Small intestine (tissue), 7 donors: ENCODE results near the gene GRM8. TPM values are rescaled to one million over a fixed set of nuclear protein-coding genes. Genes with fewer than 3 reads are reported as not detected.

ENCODE experiments used
- DNase-seq, 2 donors: peaks; one replicate each; pipeline versions ENCODE4 v3.0.0 to v3.0.0-alpha.2; 2013
- FAIRE-seq: peaks from 2 replicates; lab custom pipeline; 2012; peaks lifted over from hg19 to GRCh38; lab: Jason Lieb, UNC
- H3K27ac ChIP-seq, 3 donors: one replicate each; pipeline ENCODE4 v1.5.1; 2013; ENCODE audit warnings: low read length in 2 of 3, mild to moderate bottlenecking in 2 of 3, control low read depth in 1 of 3, inconsistent platforms in 1 of 3, low read depth in 1 of 3, moderate library complexity in 1 of 3
- H3K27me3 ChIP-seq, 3 donors: one replicate each; pipeline ENCODE4 v1.6.1; 2013; ENCODE audit warnings: low read length in 3 of 3, inconsistent platforms in 1 of 3; ENCODE audit not compliant: control insufficient read depth in 3 of 3, insufficient read depth in 3 of 3
- H3K36me3 ChIP-seq, 3 donors: one replicate each; pipeline ENCODE4 v1.6.1; 2013; ENCODE audit warnings: low read length in 3 of 3, inconsistent platforms in 1 of 3, low read depth in 1 of 3, mild to moderate bottlenecking in 1 of 3, moderate library complexity in 1 of 3; ENCODE audit not compliant: control insufficient read depth in 3 of 3, insufficient read depth in 2 of 3
- H3K4me1 ChIP-seq, 3 donors: one replicate each; pipeline ENCODE4 v1.6.1; 2013; ENCODE audit warnings: low read length in 2 of 3, inconsistent platforms in 1 of 3, low read depth in 1 of 3, mild to moderate bottlenecking in 1 of 3, moderate library complexity in 1 of 3; ENCODE audit not compliant: control insufficient read depth in 3 of 3, insufficient read depth in 2 of 3
- H3K4me3 ChIP-seq, 3 donors: one replicate each; pipeline ENCODE4 v1.5.1; 2013; ENCODE audit warnings: low read length in 3 of 3, control low read depth in 1 of 3, inconsistent platforms in 1 of 3, low read depth in 1 of 3, mild to moderate bottlenecking in 1 of 3, moderate library complexity in 1 of 3
- H3K9me3 ChIP-seq, 2 donors: one replicate each; pipeline ENCODE4 v1.6.1; 2013; ENCODE audit warnings: low read depth in 1 of 2, low read length in 1 of 2; ENCODE audit not compliant: control insufficient read depth in 2 of 2, insufficient read depth in 1 of 2
- WGBS, 3 donors: extraction: QIAGEN DNeasy Blood & Tissue Kit; methylation state at CpG; one replicate each; pipeline ENCODE4 v1.1.7; 2013; 5-methylcytosine and 5-hydroxymethylcytosine counted together
- polyA plus RNA-seq, 4 donors: library from polyadenylated mRNA; stranded (reverse) in 3 of 4; unstranded in 1 of 4; fragments of 200-250 nt in 3 of 4; fragments of 120-200 nt in 1 of 4; gene quantifications; one replicate each; pipeline versions ENCODE4 v1.2.1 to v1.2.3, GENCODE V29; 2013
- donor health status: healthy with polysubstance abuse.
- donor health status: control.
- donor health status: control.
- donor health status: Bipolar disorder and iron deficiency.
- donor health status: healthy.

The GRM8 gene
- polyA plus RNA-seq, 4 donors, result 0.07 to 0.12 TPM; not detected in 2

DNA sequence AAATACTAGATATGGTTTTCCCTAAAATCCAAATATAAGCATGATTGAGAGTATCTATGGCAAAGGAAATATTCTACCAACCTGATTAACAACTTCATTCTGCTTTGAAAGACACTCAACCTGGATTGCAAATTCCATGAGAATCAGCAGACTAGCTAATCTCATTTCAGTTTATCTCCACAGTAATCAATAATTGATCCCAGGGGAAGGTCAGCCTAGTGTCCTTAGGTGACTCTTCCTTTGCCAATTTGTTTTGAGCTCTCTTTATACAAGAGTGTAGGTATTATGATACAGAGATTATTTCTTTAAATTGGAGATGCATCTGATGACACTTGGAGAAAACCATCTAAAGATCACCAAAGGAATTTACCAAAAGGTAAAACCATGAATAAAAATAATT is 100.3 kb downstream of the GRM8 start:
- no peak overlapping the region for H3K4me3 ChIP-seq
- H3K36me3 ChIP-seq, result no peaks in the 10 kb centered on the region
- DNase-seq (no peak), FAIRE-seq (no peak)
- H3K27ac ChIP-seq, result no peak overlapping the region
- no peaks in the 10 kb centered on the region for H3K9me3 ChIP-seq
- no peaks in the 10 kb centered on the region for H3K27me3 ChIP-seq
- no peaks in the 10 kb centered on the region for H3K4me1 ChIP-seq

DNA sequence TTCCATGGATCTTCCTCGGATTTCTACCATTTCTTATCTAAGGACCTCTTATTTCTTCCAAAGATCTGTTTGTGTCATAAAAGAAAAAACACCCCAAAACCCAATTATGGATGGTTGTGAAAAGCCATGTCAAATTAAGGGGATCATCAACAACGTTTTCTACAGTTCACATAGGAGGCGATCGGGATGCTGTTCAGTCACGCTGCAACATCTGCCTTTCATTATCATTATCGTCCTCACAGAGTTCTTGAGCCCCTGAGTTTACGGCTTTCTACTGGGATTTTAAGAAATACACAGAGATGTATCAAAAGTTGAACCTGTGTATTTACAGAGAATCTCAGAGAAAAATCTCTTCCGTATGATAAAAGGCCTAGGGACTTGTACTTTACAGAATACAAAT is 101.4 kb downstream of the GRM8 start:
- H3K9me3 ChIP-seq, result no peaks in the 10 kb centered on the region
- H3K4me3 ChIP-seq, result no peak overlapping the region
- FAIRE-seq (no peak), DNase-seq (no peak)
- H3K36me3 ChIP-seq, result no peaks in the 10 kb centered on the region
- 82 to 89% (median 87%) methylated on average over 8 of the region's 8 CpGs for WGBS, 3 donors
- no peaks in the 10 kb centered on the region for H3K27me3 ChIP-seq
- no peak overlapping the region for H3K27ac ChIP-seq
- H3K4me1 ChIP-seq, result no peaks in the 10 kb centered on the region

DNA sequence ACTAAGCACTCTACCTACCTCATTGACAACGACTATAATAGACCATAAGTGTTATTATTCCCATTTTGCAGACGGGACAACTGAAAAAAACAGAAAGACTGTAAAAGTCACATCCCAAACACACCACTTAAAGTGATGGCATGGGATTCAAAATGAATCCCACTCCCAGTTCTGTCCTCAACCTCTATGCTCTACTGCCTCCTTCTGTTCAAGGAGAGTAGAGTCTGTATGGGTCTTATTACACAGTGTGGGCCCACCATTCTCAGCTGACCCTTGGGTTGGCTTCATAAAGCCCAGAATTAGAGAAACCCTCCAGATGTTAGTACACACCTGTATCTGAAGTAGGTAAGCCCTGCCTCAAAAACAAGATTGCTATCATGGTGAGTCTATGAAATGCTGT is 102.2 kb downstream of the GRM8 start:
- Histone ChIP-seq H3K9me3 (no peaks in the 10 kb centered on the region), H3K36me3 (no peaks in the 10 kb centered on the region), H3K4me1 (no peaks in the 10 kb centered on the region), H3K27me3 (no peaks in the 10 kb centered on the region), H3K4me3 (no peak overlapping the region), H3K27ac (no peak overlapping the region)
- FAIRE-seq (no peak), DNase-seq (no peak)
- WGBS, 3 donors, result 46 to 55% (median 48%) methylated on average over 2 of the region's 2 CpGs

DNA sequence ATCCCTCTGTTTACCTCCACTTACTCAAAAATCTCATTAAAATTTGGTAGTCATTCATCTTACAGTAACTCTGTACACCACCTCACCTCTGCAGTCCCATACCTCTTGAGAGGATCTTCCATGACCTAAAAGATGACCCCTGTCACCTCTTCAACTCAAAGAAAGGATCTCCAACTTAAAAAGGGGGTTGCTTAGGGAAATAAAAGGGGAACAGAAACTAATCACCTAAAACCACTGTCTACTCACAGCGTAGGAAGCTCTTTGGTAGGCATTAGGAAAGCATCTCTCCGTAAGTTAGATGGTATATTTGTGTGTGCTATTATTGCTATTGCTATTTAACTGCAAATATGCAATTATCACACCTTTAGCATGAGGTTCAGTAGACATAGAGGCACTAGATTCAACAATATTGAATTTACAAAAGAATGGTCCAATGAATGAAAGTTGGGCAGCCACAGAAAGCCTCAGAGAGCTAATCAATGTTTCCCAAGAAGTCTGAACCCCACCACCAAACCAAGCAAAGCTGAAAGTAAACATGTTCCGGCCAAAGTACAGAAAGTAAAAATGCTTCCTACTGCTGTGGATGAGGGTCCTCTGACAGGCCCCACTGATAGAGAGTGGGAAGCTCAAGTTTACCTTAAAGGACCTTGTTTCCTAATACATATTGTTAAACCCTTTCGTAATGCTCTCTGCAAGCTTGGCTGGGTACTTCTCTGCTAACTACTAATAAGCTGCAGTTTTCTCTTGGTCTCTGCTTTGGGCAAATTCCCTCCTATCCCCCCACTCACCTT is 105.8 kb downstream of the GRM8 start:
- no peak for DNase-seq
- WGBS, 3 donors, result 56 to 65% (median 57%) methylated on average over 4 of the region's 4 CpGs
- H3K4me3 ChIP-seq, result no peak overlapping the region
- H3K27ac ChIP-seq, result no peak overlapping the region
- no peaks in the 10 kb centered on the region for H3K4me1 ChIP-seq
- no peaks in the 10 kb centered on the region for H3K36me3 ChIP-seq
- H3K27me3 ChIP-seq, result no peaks in the 10 kb centered on the region
- FAIRE-seq, result no peak
- no peaks in the 10 kb centered on the region for H3K9me3 ChIP-seq

DNA sequence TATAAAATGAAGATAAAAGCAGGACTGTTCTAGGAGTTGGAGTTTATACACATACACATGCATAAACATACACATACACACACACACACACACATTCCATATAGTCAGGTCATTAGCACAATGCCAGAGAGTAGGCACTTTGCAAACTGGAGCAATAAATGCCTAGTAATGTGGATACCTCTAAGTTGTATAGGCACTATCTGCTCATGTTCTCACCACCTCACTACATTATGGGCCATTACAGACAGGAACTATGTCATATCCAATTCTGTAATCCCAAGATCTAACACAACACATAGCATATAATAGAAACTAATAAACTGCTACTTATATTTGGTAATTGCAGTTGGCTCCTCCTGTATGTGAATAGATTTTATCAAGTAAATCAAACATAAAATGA is 115.6 kb downstream of the GRM8 start:
- H3K4me1 ChIP-seq, result no peaks in the 10 kb centered on the region
- no peaks in the 10 kb centered on the region for H3K36me3 ChIP-seq
- H3K27me3 ChIP-seq, result no peaks in the 10 kb centered on the region
- DNase-seq (no peak), FAIRE-seq (no peak)
- H3K9me3 ChIP-seq, result no peaks in the 10 kb centered on the region
- H3K4me3 ChIP-seq, result no peak overlapping the region
- H3K27ac ChIP-seq, result no peak overlapping the region

DNA sequence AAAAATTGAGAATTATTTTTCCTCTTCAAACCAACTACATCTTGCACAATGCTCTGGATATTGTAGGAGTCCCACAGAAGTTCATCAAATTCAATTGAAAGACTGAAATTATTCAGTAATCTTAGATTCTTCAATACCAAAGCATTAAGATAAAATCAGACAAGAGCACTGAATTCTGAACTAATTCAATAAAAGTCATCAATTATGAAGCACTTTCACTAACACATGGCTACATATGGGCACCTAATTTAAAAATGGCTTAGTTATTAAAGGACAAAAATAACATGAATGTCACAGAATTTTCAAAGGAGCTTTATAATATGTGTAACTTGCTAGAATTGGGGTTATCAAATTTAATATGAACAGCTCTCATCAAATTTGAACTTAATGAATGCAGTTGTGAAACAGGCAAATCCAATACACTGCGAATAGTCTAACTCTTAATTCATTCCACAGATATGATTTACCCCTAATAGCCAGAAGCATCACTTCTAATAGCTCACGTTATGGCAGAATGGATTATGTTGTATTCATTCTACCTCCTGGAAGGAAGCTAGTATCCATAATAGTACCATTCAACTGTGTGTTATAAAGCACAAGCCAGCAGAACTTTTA is 116.8 kb downstream of the GRM8 start:
- Histone ChIP-seq H3K27ac (no peak overlapping the region), H3K36me3 (no peaks in the 10 kb centered on the region), H3K4me1 (no peaks in the 10 kb centered on the region), H3K4me3 (no peak overlapping the region), H3K9me3 (no peaks in the 10 kb centered on the region), H3K27me3 (no peaks in the 10 kb centered on the region)
- WGBS, 3 donors, result 77 to 78% (median 77%) methylated on average over 2 of the region's 2 CpGs
- FAIRE-seq, result no peak
- DNase-seq, result no peak

DNA sequence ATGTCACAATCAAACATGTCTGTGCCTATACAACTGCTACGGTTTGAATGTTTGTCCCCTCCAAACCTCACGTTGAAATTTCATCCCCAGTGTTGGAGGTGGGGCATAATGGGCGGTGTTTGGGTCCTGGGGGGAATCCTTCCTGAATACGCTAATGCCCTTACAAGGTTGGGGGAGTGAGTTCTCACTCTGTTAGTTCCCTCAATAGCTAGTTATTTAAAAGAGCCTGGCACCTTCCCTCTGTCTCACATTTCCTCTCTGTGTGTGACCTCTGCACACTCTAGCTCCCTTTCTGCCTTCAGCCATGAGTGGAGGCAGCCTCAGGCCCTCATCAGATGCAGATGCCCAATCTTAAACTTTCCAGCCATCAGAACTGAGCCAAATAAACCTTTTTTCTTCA is 129.5 kb downstream of the GRM8 start:
- Histone ChIP-seq H3K27me3 (no peaks in the 10 kb centered on the region), H3K4me3 (no peak overlapping the region), H3K9me3 (no peaks in the 10 kb centered on the region), H3K36me3 (no peaks in the 10 kb centered on the region), H3K27ac (no peak overlapping the region), H3K4me1 (no peaks in the 10 kb centered on the region)
- WGBS, 3 donors, result 45 to 64% (median 55%) methylated on average over 4 of the region's 4 CpGs
- FAIRE-seq (no peak), DNase-seq (no peak)

DNA sequence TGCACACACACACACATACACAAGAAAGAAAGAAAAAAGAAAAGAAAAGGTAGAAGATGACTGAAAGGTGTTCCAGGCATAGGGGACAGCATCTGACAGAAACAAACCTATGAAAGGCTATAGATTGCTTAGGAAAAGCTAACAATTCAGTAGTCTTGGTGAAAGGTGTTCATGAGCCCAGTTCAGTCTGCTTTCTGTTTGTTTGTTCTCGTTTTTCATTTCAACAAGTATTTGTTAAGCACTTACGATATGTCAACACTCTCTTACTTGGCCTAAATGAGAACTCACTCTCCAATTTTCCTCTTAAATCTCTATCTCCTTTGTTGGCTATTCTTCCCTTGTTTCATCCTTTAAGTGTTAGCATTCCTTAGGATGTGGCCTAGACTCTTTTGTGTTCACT is 133.2 kb downstream of the GRM8 start:
- Histone ChIP-seq H3K36me3 (no peaks in the 10 kb centered on the region), H3K27ac (no peak overlapping the region), H3K9me3 (no peaks in the 10 kb centered on the region), H3K4me3 (no peak overlapping the region), H3K4me1 (no peaks in the 10 kb centered on the region), H3K27me3 (no peaks in the 10 kb centered on the region)
- 46 to 64% (median 50%) methylated on average over 2 of the region's 2 CpGs for WGBS, 3 donors
- FAIRE-seq, result no peak
- no peak for DNase-seq
